Central memory CD8-positive, alpha-beta T cell (primary cell): ENCODE measurements around the gene FGF13.

ENCODE experiments used
- ATAC-seq: fragments of 150-1000 bp; cut with Tn5 transposase; replicated peaks from 2 replicates; pipeline ENCODE4 v1.10.0; 2022; ENCODE audit warnings: mild to moderate bottlenecking, moderate FRiP score, moderate number of reproducible peaks; ENCODE audit not compliant: poor library complexity, severe bottlenecking; ENCODE audit errors: extremely low read depth
- DNase-seq, 2 donors: peaks; one replicate each; pipeline ENCODE4 v3.0.0; 2021; ENCODE audit warnings: low spot score in 2 of 2
- H3K27ac Mint-ChIP-seq: one replicate; pipeline ENCODE4 v1.8.0; 2022; ENCODE audit warnings: low read depth, mild to moderate bottlenecking, moderate library complexity, mixed read lengths
- H3K27me3 Mint-ChIP-seq: one replicate; pipeline ENCODE4 v1.8.0; 2022; ENCODE audit warnings: mixed read lengths
- H3K36me3 Mint-ChIP-seq: one replicate; pipeline ENCODE4 v1.8.0; 2022; ENCODE audit warnings: mild to moderate bottlenecking, moderate library complexity, mixed read lengths; ENCODE audit not compliant: insufficient read depth
- H3K4me1 Mint-ChIP-seq: one replicate; pipeline ENCODE4 v1.8.0; 2022; ENCODE audit warnings: mixed read lengths
- H3K4me3 Mint-ChIP-seq: one replicate; pipeline ENCODE4 v1.8.0; 2022; ENCODE audit warnings: mild to moderate bottlenecking, moderate library complexity, mixed read lengths
- H3K9me3 Mint-ChIP-seq: one replicate; pipeline ENCODE4 v1.8.0; 2022; ENCODE audit warnings: mixed read lengths

FGF13 gene

GRCh38 chrX:138709886-138710791, 1.4 kb downstream of the FGF13 start:
- Mint-ChIP-seq H3K27me3 (peaks cover 6% of the 10 kb centered on the region), H3K27ac (no peak overlapping the region), H3K9me3 (peaks cover 5% of the 10 kb centered on the region), H3K4me3 (no peak overlapping the region), H3K4me1 (no peaks in the 10 kb centered on the region), H3K36me3 (no peaks in the 10 kb centered on the region)
- no peak for ATAC-seq
- no peak for DNase-seq

GRCh38 chrX:138708268-138708667, 3.2 kb downstream of the FGF13 start:
- Mint-ChIP-seq H3K27me3 (no peaks in the 10 kb centered on the region), H3K36me3 (no peaks in the 10 kb centered on the region)

GRCh38 chrX:138704596-138704995, 6.9 kb downstream of the FGF13 start:
- no peak for ATAC-seq
- H3K9me3 Mint-ChIP-seq, result no peaks in the 10 kb centered on the region
- H3K36me3 Mint-ChIP-seq, result no peaks in the 10 kb centered on the region
- no peaks in the 10 kb centered on the region for H3K4me1 Mint-ChIP-seq
- no peak overlapping the region for H3K27ac Mint-ChIP-seq
- no peaks in the 10 kb centered on the region for H3K27me3 Mint-ChIP-seq
- H3K4me3 Mint-ChIP-seq, result no peak overlapping the region
- no peak for DNase-seq

More at GRCh38 chrX:138708268-138708667, 3.2 kb downstream of the FGF13 start:
- ATAC-seq, result no peak
- H3K4me3 Mint-ChIP-seq, result no peak overlapping the region
- H3K4me1 Mint-ChIP-seq, result no peaks in the 10 kb centered on the region
- no peaks in the 10 kb centered on the region for H3K9me3 Mint-ChIP-seq
- H3K27ac Mint-ChIP-seq, result no peak overlapping the region
- DNase-seq, result no peak

GRCh38 chrX:138704101-138704500, 7.4 kb downstream of the FGF13 start:
- H3K36me3 Mint-ChIP-seq, result no peaks in the 10 kb centered on the region
- H3K4me1 Mint-ChIP-seq, result no peaks in the 10 kb centered on the region
- no peaks in the 10 kb centered on the region for H3K9me3 Mint-ChIP-seq
- H3K4me3 Mint-ChIP-seq, result no peak overlapping the region
- ATAC-seq, result no peak
- no peak for DNase-seq
- no peaks in the 10 kb centered on the region for H3K27me3 Mint-ChIP-seq
- no peak overlapping the region for H3K27ac Mint-ChIP-seq

- Mint-ChIP-seq H3K9me3 (no peaks in the 10 kb centered on the region), H3K4me1 (no peaks in the 10 kb centered on the region), H3K27ac (no peak overlapping the region), H3K4me3 (no peak overlapping the region), H3K36me3 (no peaks in the 10 kb centered on the region), H3K27me3 (no peaks in the 10 kb centered on the region)
- ATAC-seq, result no peak
- no peak for DNase-seq
These were observed 18.9 kb downstream of the FGF13 start for GRCh38 chrX:138692591-138692990.

GRCh38 chrX:138691186-138691585, 20.3 kb downstream of the FGF13 start:
- H3K27me3 Mint-ChIP-seq, result no peaks in the 10 kb centered on the region
- no peak for ATAC-seq
- no peaks in the 10 kb centered on the region for H3K9me3 Mint-ChIP-seq
- H3K27ac Mint-ChIP-seq, result no peak overlapping the region
- no peak overlapping the region for H3K4me3 Mint-ChIP-seq
- no peak for DNase-seq
- H3K4me1 Mint-ChIP-seq, result no peaks in the 10 kb centered on the region
- no peaks in the 10 kb centered on the region for H3K36me3 Mint-ChIP-seq

GRCh38 chrX:138690591-138690990, 20.9 kb downstream of the FGF13 start:
- no peak for ATAC-seq
- H3K27ac Mint-ChIP-seq, result no peak overlapping the region
- no peak overlapping the region for H3K4me3 Mint-ChIP-seq
- no peaks in the 10 kb centered on the region for H3K27me3 Mint-ChIP-seq
- no peaks in the 10 kb centered on the region for H3K36me3 Mint-ChIP-seq
- no peak for DNase-seq
- H3K9me3 Mint-ChIP-seq, result no peaks in the 10 kb centered on the region
- no peaks in the 10 kb centered on the region for H3K4me1 Mint-ChIP-seq

GRCh38 chrX:138683600-138683999, 27.9 kb downstream of the FGF13 start:
- H3K4me1 Mint-ChIP-seq, result no peaks in the 10 kb centered on the region

GRCh38 chrX:138669693-138670092, 41.8 kb downstream of the FGF13 start:
- Mint-ChIP-seq H3K4me3 (no peak overlapping the region), H3K27ac (no peak overlapping the region), H3K27me3 (no peaks in the 10 kb centered on the region), H3K36me3 (no peaks in the 10 kb centered on the region), H3K4me1 (no peaks in the 10 kb centered on the region), H3K9me3 (no peaks in the 10 kb centered on the region)
- DNase-seq (no peak), ATAC-seq (no peak)

More at GRCh38 chrX:138683600-138683999, 27.9 kb downstream of the FGF13 start:
- Mint-ChIP-seq H3K27ac (no peak overlapping the region), H3K9me3 (no peaks in the 10 kb centered on the region), H3K27me3 (no peaks in the 10 kb centered on the region), H3K36me3 (no peaks in the 10 kb centered on the region), H3K4me3 (no peak overlapping the region)
- no peak for DNase-seq
- no peak for ATAC-seq

GRCh38 chrX:138664466-138664865, 47.1 kb downstream of the FGF13 start:
- H3K36me3 Mint-ChIP-seq, result peaks cover 3% of the 10 kb centered on the region
- H3K27ac Mint-ChIP-seq, result no peak overlapping the region
- H3K4me1 Mint-ChIP-seq, result no peaks in the 10 kb centered on the region
- no peaks in the 10 kb centered on the region for H3K27me3 Mint-ChIP-seq
- H3K4me3 Mint-ChIP-seq, result no peak overlapping the region
- no peaks in the 10 kb centered on the region for H3K9me3 Mint-ChIP-seq
- ATAC-seq, result no peak
- DNase-seq, result no peak

- Mint-ChIP-seq H3K27ac (no peak overlapping the region), H3K36me3 (peaks cover 3% of the 10 kb centered on the region), H3K9me3 (no peaks in the 10 kb centered on the region), H3K4me3 (no peak overlapping the region), H3K27me3 (no peaks in the 10 kb centered on the region), H3K4me1 (no peaks in the 10 kb centered on the region)
- DNase-seq (no peak), ATAC-seq (no peak)
These were observed 47.5 kb downstream of the FGF13 start for GRCh38 chrX:138664016-138664415.

- H3K4me1 Mint-ChIP-seq, result no peaks in the 10 kb centered on the region
These were observed 60.0 kb downstream of the FGF13 start for GRCh38 chrX:138651494-138651893.

GRCh38 chrX:138648568-138648967, 62.9 kb downstream of the FGF13 start:
- H3K9me3 Mint-ChIP-seq, result peaks cover 5% of the 10 kb centered on the region

More at GRCh38 chrX:138651494-138651893, 60.0 kb downstream of the FGF13 start:
- no peaks in the 10 kb centered on the region for H3K36me3 Mint-ChIP-seq
- DNase-seq (no peak), ATAC-seq (no peak)
- H3K9me3 Mint-ChIP-seq, result peaks cover 3% of the 10 kb centered on the region
- H3K27ac Mint-ChIP-seq, result no peak overlapping the region
- no peaks in the 10 kb centered on the region for H3K27me3 Mint-ChIP-seq
- no peak overlapping the region for H3K4me3 Mint-ChIP-seq

More at GRCh38 chrX:138648568-138648967, 62.9 kb downstream of the FGF13 start:
- ATAC-seq (no peak), DNase-seq (no peak)
- H3K4me3 Mint-ChIP-seq, result no peak overlapping the region
- no peaks in the 10 kb centered on the region for H3K4me1 Mint-ChIP-seq
- H3K36me3 Mint-ChIP-seq, result no peaks in the 10 kb centered on the region
- no peaks in the 10 kb centered on the region for H3K27me3 Mint-ChIP-seq
- H3K27ac Mint-ChIP-seq, result no peak overlapping the region
